GM06990 (cell line): ENCODE data around the gene ATP6V1G3.
"Not testable (repeated sequence)": the region's sequence is repeated elsewhere in the genome, so short reads cannot be mapped to it uniquely, and the experiment has no call there.

ENCODE experiments used
- DNase-seq: peaks from one replicate; pipeline ENCODE4 v3.0.0-alpha.2; 2011; ENCODE audit not compliant: insufficient read length; ENCODE audit errors: extremely low read depth
- H3K27me3 ChIP-seq: replicated peaks from 2 replicates; pipeline ENCODE4 v1.6.0; 2011; ENCODE audit warnings: low read length; ENCODE audit not compliant: control insufficient read depth, insufficient read depth
- H3K36me3 ChIP-seq: 2 replicates; pipeline ENCODE4 v1.5.1; 2011; ENCODE audit warnings: low read length; ENCODE audit not compliant: control insufficient read depth, insufficient read depth
- H3K4me3 ChIP-seq: replicated peaks from 2 replicates; pipeline ENCODE4 v1.5.1; 2011; ENCODE audit warnings: low read depth, mild to moderate bottlenecking, control low read depth, low read length
- TF ChIP-seq, protein P1 (sequence below): IDR thresholded peaks from 2 replicates; pipeline ENCODE4 v1.5.1; 2011; ENCODE audit warnings: low read length, control low read depth, mild to moderate bottlenecking, inconsistent platforms; ENCODE audit not compliant: insufficient read depth, poor library complexity, severe bottlenecking

ATP6V1G3 gene

DNA sequence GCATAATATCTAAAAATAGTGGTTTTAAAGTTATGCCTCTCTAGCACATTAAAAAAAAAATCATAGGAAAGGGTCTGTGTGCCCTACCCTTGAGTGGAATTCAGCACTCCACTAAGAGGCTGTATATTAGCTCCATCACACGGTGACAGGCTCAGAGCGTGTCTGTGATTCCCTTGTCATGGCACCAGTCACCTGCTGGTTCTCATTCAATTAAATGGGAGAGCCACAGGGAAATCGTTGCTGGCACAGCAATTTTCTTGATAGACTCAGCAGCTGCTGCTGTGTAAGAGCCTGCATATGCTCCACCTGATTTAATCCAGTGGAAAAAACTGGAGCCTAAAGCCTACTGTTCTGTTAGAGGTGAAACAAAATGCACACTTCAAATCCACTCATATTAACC lies 9.5 kb downstream of the ATP6V1G3 start:
- DNase-seq = no peak
- no peaks in the 10 kb centered on the region for H3K36me3 ChIP-seq
- no peak overlapping the region for H3K4me3 ChIP-seq
- H3K27me3 ChIP-seq = no peaks in the 10 kb centered on the region
- TF ChIP-seq, protein P1, sequence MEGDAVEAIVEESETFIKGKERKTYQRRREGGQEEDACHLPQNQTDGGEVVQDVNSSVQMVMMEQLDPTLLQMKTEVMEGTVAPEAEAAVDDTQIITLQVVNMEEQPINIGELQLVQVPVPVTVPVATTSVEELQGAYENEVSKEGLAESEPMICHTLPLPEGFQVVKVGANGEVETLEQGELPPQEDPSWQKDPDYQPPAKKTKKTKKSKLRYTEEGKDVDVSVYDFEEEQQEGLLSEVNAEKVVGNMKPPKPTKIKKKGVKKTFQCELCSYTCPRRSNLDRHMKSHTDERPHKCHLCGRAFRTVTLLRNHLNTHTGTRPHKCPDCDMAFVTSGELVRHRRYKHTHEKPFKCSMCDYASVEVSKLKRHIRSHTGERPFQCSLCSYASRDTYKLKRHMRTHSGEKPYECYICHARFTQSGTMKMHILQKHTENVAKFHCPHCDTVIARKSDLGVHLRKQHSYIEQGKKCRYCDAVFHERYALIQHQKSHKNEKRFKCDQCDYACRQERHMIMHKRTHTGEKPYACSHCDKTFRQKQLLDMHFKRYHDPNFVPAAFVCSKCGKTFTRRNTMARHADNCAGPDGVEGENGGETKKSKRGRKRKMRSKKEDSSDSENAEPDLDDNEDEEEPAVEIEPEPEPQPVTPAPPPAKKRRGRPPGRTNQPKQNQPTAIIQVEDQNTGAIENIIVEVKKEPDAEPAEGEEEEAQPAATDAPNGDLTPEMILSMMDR = no peak

DNA sequence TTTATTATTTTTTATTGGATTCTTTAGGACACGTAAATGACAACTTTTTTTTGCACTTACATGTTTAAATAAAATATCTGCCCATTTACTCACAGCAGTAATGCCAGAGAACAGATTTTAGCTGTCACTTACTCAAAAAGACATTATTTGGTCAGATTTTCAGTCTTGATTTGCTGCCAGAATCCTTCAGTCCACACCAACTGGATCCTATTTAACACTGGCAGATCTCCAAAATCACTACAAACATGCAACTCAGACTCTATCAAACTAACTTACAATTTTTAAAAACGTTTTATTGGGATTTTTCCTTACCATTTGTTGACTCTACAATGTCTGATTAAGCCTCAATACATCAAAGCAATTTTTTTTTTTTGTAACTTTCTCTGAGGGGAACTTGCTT lies 11.1 kb downstream of the ATP6V1G3 start:
- no peaks in the 10 kb centered on the region for H3K27me3 ChIP-seq
- no peak for DNase-seq
- TF ChIP-seq, protein P1 = no peak
- H3K4me3 ChIP-seq = no peak overlapping the region
- no peaks in the 10 kb centered on the region for H3K36me3 ChIP-seq

DNA sequence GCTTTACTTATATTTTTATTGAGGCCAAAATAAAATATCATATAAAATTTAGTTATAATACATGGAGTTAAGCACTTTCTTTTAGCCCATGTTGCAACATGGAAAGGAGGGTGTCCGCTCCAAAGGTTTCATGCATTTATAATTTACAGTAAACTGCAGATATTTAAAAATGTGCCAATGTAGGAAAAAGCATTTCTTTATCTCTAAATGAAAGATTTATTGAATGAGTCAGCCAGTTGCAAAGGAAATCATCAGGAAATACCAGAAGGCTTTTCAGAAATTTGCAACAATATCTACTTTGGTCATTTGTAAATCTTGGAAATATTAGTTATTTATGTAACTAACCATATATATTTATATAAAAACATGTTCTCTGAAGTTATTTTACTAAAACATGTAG lies 12.1 kb downstream of the ATP6V1G3 start:
- DNase-seq = no peak
- H3K27me3 ChIP-seq = no peaks in the 10 kb centered on the region
- TF ChIP-seq, protein P1 = no peak
- H3K36me3 ChIP-seq = no peaks in the 10 kb centered on the region
- H3K4me3 ChIP-seq = no peak overlapping the region

DNA sequence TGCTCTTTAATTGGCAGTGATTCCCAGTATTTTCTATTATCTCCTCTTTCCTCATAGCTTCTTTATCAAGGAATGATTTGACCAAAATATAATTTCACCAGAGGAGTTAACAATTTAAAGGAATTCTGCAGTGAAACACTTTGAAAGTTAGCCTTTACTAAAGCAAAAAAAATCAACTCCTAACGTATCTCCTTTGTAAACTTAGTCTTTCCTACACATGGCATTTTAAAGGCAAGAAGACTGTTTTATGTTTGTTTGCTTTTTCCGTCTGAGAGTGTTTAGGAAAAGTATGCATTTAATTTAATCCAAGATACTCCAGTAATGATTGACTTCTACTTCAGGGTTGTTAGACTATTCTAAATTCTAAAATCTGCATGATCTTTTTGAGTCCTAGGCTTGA lies 15.9 kb downstream of the ATP6V1G3 start:
- no peak overlapping the region for H3K4me3 ChIP-seq
- H3K36me3 ChIP-seq = no peaks in the 10 kb centered on the region
- H3K27me3 ChIP-seq = no peaks in the 10 kb centered on the region
- TF ChIP-seq, protein P1 = no peak
- no peak for DNase-seq

DNA sequence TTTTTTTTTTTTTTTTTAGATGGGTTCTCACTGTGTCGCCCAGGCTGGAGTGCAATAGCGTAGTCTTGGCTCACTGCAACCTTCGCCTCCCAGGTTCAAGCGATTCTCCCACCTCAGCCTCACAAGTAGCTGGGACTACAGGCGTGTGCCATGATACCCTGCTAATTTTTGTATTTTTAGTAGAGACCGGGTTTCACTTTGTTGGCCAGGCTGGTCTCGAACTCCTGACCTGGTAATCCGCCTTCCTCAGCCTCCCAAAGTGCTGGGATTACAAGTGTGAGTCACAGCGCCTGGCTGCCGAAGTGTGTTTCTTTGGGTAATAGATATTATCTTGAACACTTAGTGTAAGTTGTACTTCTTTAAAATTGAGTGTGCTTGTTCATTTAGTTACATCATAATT lies 16.4 kb downstream of the ATP6V1G3 start:
- DNase-seq, H3K36me3 ChIP-seq, H3K27me3 ChIP-seq, H3K4me3 ChIP-seq: not testable (repeated sequence)

DNA sequence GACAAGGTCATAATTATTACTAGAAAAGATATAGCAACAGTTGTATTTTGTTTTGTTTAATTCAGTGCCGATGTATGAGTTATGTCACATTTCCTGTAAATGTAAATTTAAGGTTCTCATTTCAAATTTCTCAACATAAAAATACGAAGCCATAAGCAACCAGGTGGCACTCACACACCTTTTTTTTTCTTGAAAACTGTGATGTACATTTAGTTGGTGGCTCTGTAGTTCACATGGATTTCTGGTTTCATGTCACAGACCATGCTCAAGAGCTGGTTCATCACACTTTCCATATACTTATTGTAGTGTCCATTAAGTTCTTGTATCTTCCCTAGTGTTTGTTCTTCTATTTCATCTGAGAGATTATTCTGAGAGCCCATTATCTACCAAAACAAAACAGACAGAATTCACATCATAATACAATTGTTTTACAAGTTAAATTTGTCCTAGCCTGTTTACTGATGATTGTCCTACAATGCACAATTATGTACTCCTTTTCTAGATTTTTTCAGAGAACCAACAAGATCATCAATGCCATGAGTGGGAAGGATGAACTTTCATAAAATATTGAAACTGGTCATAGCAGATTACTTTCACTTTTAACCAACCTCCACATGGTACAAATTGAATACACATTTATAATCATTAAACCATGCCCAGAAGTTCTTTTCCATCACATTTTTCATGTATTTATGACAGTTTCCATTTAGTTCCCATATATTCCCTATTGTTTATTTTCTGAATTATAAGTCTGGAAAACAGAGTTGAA lies 17.1 kb downstream of the ATP6V1G3 start:
- Histone ChIP-seq H3K27me3 (no peaks in the 10 kb centered on the region), H3K36me3 (no peaks in the 10 kb centered on the region), H3K4me3 (no peak overlapping the region)
- TF ChIP-seq, protein P1 = no peak
- no peak for DNase-seq
